ENCODE measurements around the gene PCDH8.

The PCDH8 gene

DNA sequence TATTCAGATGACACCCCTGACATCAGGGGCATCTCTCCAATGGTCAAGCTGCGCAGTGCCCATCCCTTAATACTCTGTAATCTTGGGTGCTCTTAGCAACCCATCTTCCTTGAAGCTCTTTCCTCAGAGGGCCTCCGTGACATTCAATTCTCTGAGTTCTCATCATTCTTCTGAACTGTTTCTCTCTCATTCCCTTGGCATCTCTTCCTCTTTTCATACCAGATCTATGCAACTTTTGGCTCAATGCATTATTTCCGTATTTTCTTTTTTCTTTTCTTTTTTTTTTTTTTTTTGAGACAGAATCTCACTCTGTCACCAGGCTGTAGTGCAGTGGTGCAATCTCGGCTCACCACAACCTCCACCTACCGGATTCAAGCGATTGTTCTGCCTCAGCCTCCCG lies 53.9 kb downstream of the PCDH8 start:
- H3K27ac ChIP-seq (ENCODE audit: low read depth, low read length) = no peak overlapping the region
- H3K9ac ChIP-seq (ENCODE audit: low read length) = no peak overlapping the region
- H3K27me3 ChIP-seq (ENCODE audit: low read length) = no peaks in the 10 kb centered on the region
- no peaks in the 10 kb centered on the region for H3K9me2 ChIP-seq (replicated peaks; ENCODE audit: insufficient read depth, low read length)
- TF ChIP-seq, protein P1, sequence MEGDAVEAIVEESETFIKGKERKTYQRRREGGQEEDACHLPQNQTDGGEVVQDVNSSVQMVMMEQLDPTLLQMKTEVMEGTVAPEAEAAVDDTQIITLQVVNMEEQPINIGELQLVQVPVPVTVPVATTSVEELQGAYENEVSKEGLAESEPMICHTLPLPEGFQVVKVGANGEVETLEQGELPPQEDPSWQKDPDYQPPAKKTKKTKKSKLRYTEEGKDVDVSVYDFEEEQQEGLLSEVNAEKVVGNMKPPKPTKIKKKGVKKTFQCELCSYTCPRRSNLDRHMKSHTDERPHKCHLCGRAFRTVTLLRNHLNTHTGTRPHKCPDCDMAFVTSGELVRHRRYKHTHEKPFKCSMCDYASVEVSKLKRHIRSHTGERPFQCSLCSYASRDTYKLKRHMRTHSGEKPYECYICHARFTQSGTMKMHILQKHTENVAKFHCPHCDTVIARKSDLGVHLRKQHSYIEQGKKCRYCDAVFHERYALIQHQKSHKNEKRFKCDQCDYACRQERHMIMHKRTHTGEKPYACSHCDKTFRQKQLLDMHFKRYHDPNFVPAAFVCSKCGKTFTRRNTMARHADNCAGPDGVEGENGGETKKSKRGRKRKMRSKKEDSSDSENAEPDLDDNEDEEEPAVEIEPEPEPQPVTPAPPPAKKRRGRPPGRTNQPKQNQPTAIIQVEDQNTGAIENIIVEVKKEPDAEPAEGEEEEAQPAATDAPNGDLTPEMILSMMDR (IDR thresholded peaks at IDR 0.05; ENCODE audit: insufficient read depth, low read length, poor library complexity, severe bottlenecking) = no peak
- no peak for TF ChIP-seq EZH2phosphoT487 (conservative IDR thresholded peaks at IDR 0.05; ENCODE audit: low read length)
- no peak overlapping the region for H2AFZ ChIP-seq (ENCODE audit: low read depth, low read length, severe bottlenecking)
- H3K4me3 ChIP-seq (ENCODE audit: insufficient read depth, low read length, poor library complexity, severe bottlenecking) = no peak overlapping the region
- H3K36me3 ChIP-seq (ENCODE audit: low read length) = no peaks in the 10 kb centered on the region
- no peaks in the 10 kb centered on the region for H3K9me3 ChIP-seq (ENCODE audit: insufficient read depth, low read length)
- no peaks in the 10 kb centered on the region for H4K20me1 ChIP-seq (ENCODE audit: low read depth, low read length)
- H3K4me2 ChIP-seq (ENCODE audit: low read depth, low read length, poor library complexity, severe bottlenecking) = no peak overlapping the region
- H3K79me2 ChIP-seq (ENCODE audit: insufficient read depth, low read length) = no peaks in the 10 kb centered on the region
- no peaks in the 10 kb centered on the region for H3F3A ChIP-seq (ENCODE audit: insufficient read depth)

DNA sequence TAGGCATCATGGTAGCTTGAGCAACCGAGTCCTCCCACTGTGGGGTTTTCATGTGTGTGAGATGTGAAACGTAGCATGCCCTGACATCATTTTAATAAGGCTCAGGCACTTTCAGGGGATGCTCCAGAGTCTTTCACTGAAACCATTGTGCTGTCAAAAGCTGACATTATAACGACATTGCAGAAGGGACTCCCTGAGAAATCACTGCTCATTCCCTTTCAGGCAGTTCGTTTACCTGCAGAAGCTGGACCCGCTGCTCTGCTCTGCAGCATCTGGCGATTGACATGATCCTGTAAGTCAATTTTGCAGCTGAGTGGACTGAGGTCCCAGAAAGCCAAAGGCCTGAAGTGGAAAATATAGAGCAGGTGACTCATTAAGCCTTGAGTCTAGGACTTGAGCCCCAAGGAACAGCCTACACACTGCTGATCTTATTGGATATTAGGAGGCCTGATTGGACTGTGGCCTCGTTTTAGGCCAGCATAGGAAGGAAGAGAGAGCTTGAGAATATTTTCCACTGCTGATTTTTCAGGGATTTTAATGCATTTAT lies 54.9 kb downstream of the PCDH8 start:
- H3K36me3 ChIP-seq (ENCODE audit: low read length) = no peaks in the 10 kb centered on the region
- H3K4me3 ChIP-seq (ENCODE audit: insufficient read depth, low read length, poor library complexity, severe bottlenecking) = no peak overlapping the region
- H2AFZ ChIP-seq (ENCODE audit: low read depth, low read length, severe bottlenecking) = no peak overlapping the region
- H3K27ac ChIP-seq (ENCODE audit: low read depth, low read length) = no peak overlapping the region
- no peaks in the 10 kb centered on the region for H3K79me2 ChIP-seq (ENCODE audit: insufficient read depth, low read length)
- no peaks in the 10 kb centered on the region for H3F3A ChIP-seq (ENCODE audit: insufficient read depth)
- no peak overlapping the region for H3K4me2 ChIP-seq (ENCODE audit: low read depth, low read length, poor library complexity, severe bottlenecking)
- TF ChIP-seq, protein P1 (IDR thresholded peaks at IDR 0.05; ENCODE audit: insufficient read depth, low read length, poor library complexity, severe bottlenecking) = no peak
- no peak for TF ChIP-seq EZH2phosphoT487 (conservative IDR thresholded peaks at IDR 0.05; ENCODE audit: low read length)
- H3K9me3 ChIP-seq (ENCODE audit: insufficient read depth, low read length) = no peaks in the 10 kb centered on the region
- no peak overlapping the region for H3K9ac ChIP-seq (ENCODE audit: low read length)
- H3K9me2 ChIP-seq (replicated peaks; ENCODE audit: insufficient read depth, low read length) = no peaks in the 10 kb centered on the region
- no peaks in the 10 kb centered on the region for H4K20me1 ChIP-seq (ENCODE audit: low read depth, low read length)
- H3K27me3 ChIP-seq (ENCODE audit: low read length) = no peaks in the 10 kb centered on the region

Measured in SU-DHL-6 (cell line).